Panc1 (cell line): Measurements from ENCODE around the gene OSBPL8. TPM values are rescaled to one million over a fixed set of nuclear protein-coding genes. Genes with fewer than 3 reads are reported as not detected.

Experiments used
- ATAC-seq: fragments of 200-7000 bp; cut with Tn5 transposase; 2 replicates; pipeline ENCODE4 v1.9.1; 2020; ENCODE audit warnings: mild to moderate bottlenecking, moderate library complexity
- BruUV-seq: library from RNA; stranded (reverse); fragments of 400-500 nt; replicated peaks from 2 replicates; lab custom pipeline; 2021; lab: Mats Ljungman, UMichigan
- CTCF ChIA-PET: fragments of 300-600 bp; sonication (Branson Sonifier 250); formaldehyde crosslinking; loops from one replicate; lab custom pipeline; 2022; ENCODE audit warnings: antibody characterized with exemption; lab: Charles Lee
- POLR2A ChIA-PET: fragments of 300-600 bp; sonication (Branson Sonifier 250); formaldehyde crosslinking; loops from one replicate; lab custom pipeline; 2022; ENCODE audit warnings: antibody characterized with exemption; lab: Charles Lee
- DNase-seq: peaks from one replicate; pipeline ENCODE4 v3.0.0-alpha.2; 2010; ENCODE audit warnings: low read depth, low spot score
- H3K27ac ChIP-seq: 2 replicates; pipeline ENCODE4 v1.5.1; 2011; ENCODE audit warnings: mild to moderate bottlenecking, low read length, inconsistent platforms
- H3K27me3 ChIP-seq: fragments of 200-500 bp; sonication (Bioruptor generic); 2 replicates; pipeline ENCODE4 v1.6.0; 2014; ENCODE audit warnings: low read length, inconsistent platforms; ENCODE audit not compliant: control insufficient read depth, insufficient read depth
- H3K36me3 ChIP-seq: fragments of 200-500 bp; sonication (Bioruptor generic); 2 replicates; pipeline ENCODE4 v1.5.1; 2014; ENCODE audit warnings: inconsistent platforms, mild to moderate bottlenecking, low read length, moderate library complexity; ENCODE audit not compliant: control insufficient read depth, insufficient read depth
- H3K4me1 ChIP-seq: 2 replicates; pipeline ENCODE4 v1.5.1; 2011; ENCODE audit warnings: inconsistent platforms, mild to moderate bottlenecking, low read length, moderate library complexity; ENCODE audit not compliant: control insufficient read depth, insufficient read depth
- H3K4me3 ChIP-seq, 2 experiments: 2 replicates each; pipeline ENCODE4 v1.5.1; 2011 to 2012; ENCODE audit warnings: low read depth in 2 of 2, low read length in 2 of 2, mild to moderate bottlenecking in 2 of 2, inconsistent platforms in 1 of 2, moderate library complexity in 1 of 2
- H3K9me3 ChIP-seq: fragments of 200-500 bp; sonication (Bioruptor generic); 2 replicates; pipeline ENCODE4 v1.5.1; 2014; ENCODE audit warnings: low read depth, mild to moderate bottlenecking, inconsistent platforms, low read length, moderate library complexity; ENCODE audit not compliant: control insufficient read depth, insufficient read depth
- CTCF ChIP-seq: fragments of 450-650 bp; IDR thresholded peaks from 2 replicates; pipeline ENCODE4 v1.5.1; 2017; ENCODE audit warnings: mild to moderate bottlenecking
- POLR2AphosphoS5 ChIP-seq: IDR thresholded peaks from 2 replicates; pipeline ENCODE4 v1.6.1; 2012; ENCODE audit warnings: mild to moderate bottlenecking, low read depth, low read length, moderate library complexity
- SIN3A ChIP-seq: IDR thresholded peaks from 2 replicates; pipeline ENCODE4 v1.6.1; 2012; ENCODE audit warnings: low read depth, mild to moderate bottlenecking, low read length, moderate library complexity, borderline replicate concordance; ENCODE audit not compliant: insufficient read depth
- TCF7L2 ChIP-seq: IDR thresholded peaks from 2 replicates; pipeline ENCODE4 v1.6.1; 2011; ENCODE audit warnings: mild to moderate bottlenecking, low read depth, low read length, inconsistent platforms
- in situ Hi-C: cut with HindIII; loops from 2 replicates; pipeline ENCODE4 v1.10.0; 2016; ENCODE audit warnings: low sequenced_read_pairs, low pct_unique_long_range_greater_than_20kb
- intact Hi-C: fragments of 100-400 bp; cut with micrococcal nuclease; formaldehyde crosslinking; loops from one replicate; pipeline ENCODE4 v1.10.0; 2022; ENCODE audit not compliant: unreplicated experiment
- total RNA-seq: library from RNA; stranded (reverse); gene quantifications from one replicate; pipeline ENCODE4 v1.2.1, GENCODE V29; 2021; ENCODE audit not compliant: unreplicated experiment
- TF ChIP-seq, protein P1 (sequence below), 2 experiments: IDR thresholded peaks; 2 replicates each; pipeline ENCODE4 v1.6.1; 2011 to 2012; ENCODE audit warnings: low read depth in 2 of 2, control low read depth in 1 of 2, low read length in 1 of 2, mild to moderate bottlenecking in 1 of 2, moderate library complexity in 1 of 2; ENCODE audit not compliant: insufficient read depth in 1 of 2

Gene OSBPL8
- total RNA-seq, 1 experiment from 2014 or later = 76.9 TPM

DNA sequence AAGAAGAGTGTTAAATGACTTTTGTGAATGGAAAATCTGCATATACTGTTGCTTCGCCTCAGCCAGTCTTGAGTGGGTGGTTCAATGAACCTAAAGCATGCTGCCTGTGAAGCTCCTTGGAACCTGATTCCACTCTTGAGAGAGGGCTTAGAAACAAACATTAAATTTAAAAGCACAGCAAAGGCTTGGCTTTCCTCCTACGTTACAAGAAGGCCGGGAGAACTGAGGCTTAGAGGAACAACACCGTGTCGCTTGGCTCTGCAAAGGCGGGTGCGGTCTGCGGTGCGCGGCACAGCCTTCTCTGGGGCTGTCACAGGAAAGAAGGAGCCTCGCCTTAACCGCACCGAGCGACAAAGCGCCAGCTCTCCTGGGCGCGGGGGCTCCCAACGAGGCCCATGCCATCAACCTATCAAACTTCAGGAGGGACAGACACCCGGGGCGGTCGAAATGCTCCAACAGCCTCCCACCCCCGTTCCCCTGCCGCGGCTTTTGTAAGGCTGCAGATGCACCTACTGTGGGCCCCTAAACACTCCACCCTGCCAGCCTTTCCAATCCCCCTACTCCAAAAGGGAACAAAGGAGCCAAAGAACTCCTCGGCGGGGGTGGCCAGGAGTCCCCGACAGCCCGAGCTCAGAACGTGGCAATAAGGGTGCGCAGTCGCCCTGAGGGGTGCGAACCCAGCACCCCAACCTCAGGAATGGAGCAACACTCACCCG is 729 bp downstream of the OSBPL8 start:
- no peak for DNase-seq
- intact Hi-C loops (no loop called here), in situ Hi-C loops (no loop called here)
- Histone ChIP-seq H3K27me3 (no peaks in the 10 kb centered on the region), H3K9me3 (no peaks in the 10 kb centered on the region), H3K4me1 (peaks cover 22% of the 10 kb centered on the region), H3K27ac (peak overlapping the region; percentile 86), H3K36me3 (no peaks in the 10 kb centered on the region; the same call in 1 of the 2 replicates), H3K4me3 (peak overlapping the region; percentile 73 to 99)
- no TSS peak for BruUV-seq
- ATAC-seq = peak; percentile 69
- TF ChIP-seq TCF7L2 = no peak
- TF ChIP-seq SIN3A = no peak
- no peak for TF ChIP-seq CTCF
- CTCF ChIA-PET = interaction anchor here (0.6 kb wide), 1 partner anchor 1400 kb away, joined by 7 read pairs; no protein-coding TSS in a partner anchor
- POLR2A ChIA-PET = no interaction called here

DNA sequence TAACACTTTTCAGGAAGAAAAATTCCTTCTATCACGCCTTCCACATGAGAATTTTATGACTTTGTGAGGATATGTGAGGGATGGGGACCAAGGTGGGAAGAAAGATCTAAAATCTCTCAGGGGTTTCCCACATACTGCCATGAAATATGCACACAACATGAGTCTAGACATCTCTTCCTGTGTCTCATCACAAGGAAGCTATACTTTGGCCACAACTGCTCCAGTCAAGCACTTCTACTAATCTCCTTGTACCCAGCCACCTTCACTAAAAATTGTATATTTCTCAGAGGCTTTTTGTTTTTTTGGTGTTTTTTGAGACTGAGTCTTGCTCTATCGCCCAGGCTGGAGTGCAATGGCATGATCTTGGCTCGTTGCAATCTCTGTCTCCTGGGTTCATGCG is 3.2 kb downstream of the OSBPL8 start:
- intact Hi-C loops = no loop called here
- H3K9me3 ChIP-seq = no peaks in the 10 kb centered on the region

More for the DNA sequence above, 3.2 kb downstream of the OSBPL8 start:
- no peak for ATAC-seq
- CTCF ChIA-PET = interaction anchor here (1.1 kb wide), 1 partner anchor 13 kb away, joined by 3 read pairs; no protein-coding TSS in a partner anchor
- H3K27ac ChIP-seq = no peak overlapping the region
- in situ Hi-C loops = no loop called here
- H3K27me3 ChIP-seq = no peaks in the 10 kb centered on the region
- no peak overlapping the region for H3K4me3 ChIP-seq
- TSS peak; percentile 36 for BruUV-seq
- POLR2A ChIA-PET = no interaction called here
- no peak for DNase-seq
- H3K4me1 ChIP-seq = peaks cover 19% of the 10 kb centered on the region; the same call in 1 of the 2 replicates
- no peak for TF ChIP-seq CTCF
- TF ChIP-seq TCF7L2 = no peak
- no peak for TF ChIP-seq SIN3A
- no peak for TF ChIP-seq POLR2AphosphoS5
- TF ChIP-seq, protein P1, sequence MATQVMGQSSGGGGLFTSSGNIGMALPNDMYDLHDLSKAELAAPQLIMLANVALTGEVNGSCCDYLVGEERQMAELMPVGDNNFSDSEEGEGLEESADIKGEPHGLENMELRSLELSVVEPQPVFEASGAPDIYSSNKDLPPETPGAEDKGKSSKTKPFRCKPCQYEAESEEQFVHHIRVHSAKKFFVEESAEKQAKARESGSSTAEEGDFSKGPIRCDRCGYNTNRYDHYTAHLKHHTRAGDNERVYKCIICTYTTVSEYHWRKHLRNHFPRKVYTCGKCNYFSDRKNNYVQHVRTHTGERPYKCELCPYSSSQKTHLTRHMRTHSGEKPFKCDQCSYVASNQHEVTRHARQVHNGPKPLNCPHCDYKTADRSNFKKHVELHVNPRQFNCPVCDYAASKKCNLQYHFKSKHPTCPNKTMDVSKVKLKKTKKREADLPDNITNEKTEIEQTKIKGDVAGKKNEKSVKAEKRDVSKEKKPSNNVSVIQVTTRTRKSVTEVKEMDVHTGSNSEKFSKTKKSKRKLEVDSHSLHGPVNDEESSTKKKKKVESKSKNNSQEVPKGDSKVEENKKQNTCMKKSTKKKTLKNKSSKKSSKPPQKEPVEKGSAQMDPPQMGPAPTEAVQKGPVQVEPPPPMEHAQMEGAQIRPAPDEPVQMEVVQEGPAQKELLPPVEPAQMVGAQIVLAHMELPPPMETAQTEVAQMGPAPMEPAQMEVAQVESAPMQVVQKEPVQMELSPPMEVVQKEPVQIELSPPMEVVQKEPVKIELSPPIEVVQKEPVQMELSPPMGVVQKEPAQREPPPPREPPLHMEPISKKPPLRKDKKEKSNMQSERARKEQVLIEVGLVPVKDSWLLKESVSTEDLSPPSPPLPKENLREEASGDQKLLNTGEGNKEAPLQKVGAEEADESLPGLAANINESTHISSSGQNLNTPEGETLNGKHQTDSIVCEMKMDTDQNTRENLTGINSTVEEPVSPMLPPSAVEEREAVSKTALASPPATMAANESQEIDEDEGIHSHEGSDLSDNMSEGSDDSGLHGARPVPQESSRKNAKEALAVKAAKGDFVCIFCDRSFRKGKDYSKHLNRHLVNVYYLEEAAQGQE (IDR thresholded peaks at IDR 0.05; ENCODE audit: insufficient read depth in 1 of 2, low read depth in 2 of 2, low read length in 1 of 2) = no peak
- H3K36me3 ChIP-seq = no peaks in the 10 kb centered on the region; the same call in 1 of the 2 replicates
